BJ (cell line): ENCODE data around the gene PHGDH. TPM values are rescaled to one million over a fixed set of nuclear protein-coding genes. Genes with fewer than 3 reads are reported as not detected.
"Not testable (repeated sequence)": the region's sequence is repeated elsewhere in the genome, so short reads cannot be mapped to it uniquely, and the experiment has no call there.

ENCODE experiments used
- CTCF ChIA-PET: fragments of 350-600 bp; formaldehyde crosslinking; extraction: SDS; loops from one replicate; lab custom pipeline; 2021; ENCODE audit warnings: antibody characterized with exemption, inconsistent platforms; lab: Yijun Ruan, JAX
- POLR2A ChIA-PET: fragments of 300-600 bp; sonication (Branson Sonifier 250); formaldehyde crosslinking; extraction: SDS; loops from one replicate; lab custom pipeline; 2021; ENCODE audit warnings: antibody characterized with exemption; lab: Charles Lee
- DNase-seq: peaks from one replicate; pipeline ENCODE4 v3.0.0-alpha.2; 2011; ENCODE audit warnings: low read depth
- H3K27me3 ChIP-seq: 2 replicates; pipeline ENCODE4 v1.6.0; 2011; ENCODE audit warnings: low read length; ENCODE audit not compliant: control insufficient read depth, insufficient read depth
- H3K36me3 ChIP-seq: 2 replicates; pipeline ENCODE4 v1.5.1; 2011; ENCODE audit warnings: low read length; ENCODE audit not compliant: control insufficient read depth, insufficient read depth
- H3K4me3 ChIP-seq: 2 replicates; pipeline ENCODE4 v1.5.1; 2011; ENCODE audit warnings: low read depth, mild to moderate bottlenecking, control low read depth, low read length
- polyA plus RNA-seq: library from polyadenylated mRNA; depleted of rRNA; stranded (reverse); fragments of >200 nt; gene quantifications from 2 replicates; pipeline ENCODE4 v1.2.3, GENCODE V29; 2011
- TF ChIP-seq, protein P1 (sequence below): IDR thresholded peaks from 2 replicates; pipeline ENCODE4 v1.5.1; 2011; ENCODE audit warnings: low read depth, mild to moderate bottlenecking, control low read depth, inconsistent platforms, low read length, moderate library complexity; ENCODE audit not compliant: insufficient read depth

The PHGDH gene
- polyA plus RNA-seq, 1 experiment = 287 TPM

DNA sequence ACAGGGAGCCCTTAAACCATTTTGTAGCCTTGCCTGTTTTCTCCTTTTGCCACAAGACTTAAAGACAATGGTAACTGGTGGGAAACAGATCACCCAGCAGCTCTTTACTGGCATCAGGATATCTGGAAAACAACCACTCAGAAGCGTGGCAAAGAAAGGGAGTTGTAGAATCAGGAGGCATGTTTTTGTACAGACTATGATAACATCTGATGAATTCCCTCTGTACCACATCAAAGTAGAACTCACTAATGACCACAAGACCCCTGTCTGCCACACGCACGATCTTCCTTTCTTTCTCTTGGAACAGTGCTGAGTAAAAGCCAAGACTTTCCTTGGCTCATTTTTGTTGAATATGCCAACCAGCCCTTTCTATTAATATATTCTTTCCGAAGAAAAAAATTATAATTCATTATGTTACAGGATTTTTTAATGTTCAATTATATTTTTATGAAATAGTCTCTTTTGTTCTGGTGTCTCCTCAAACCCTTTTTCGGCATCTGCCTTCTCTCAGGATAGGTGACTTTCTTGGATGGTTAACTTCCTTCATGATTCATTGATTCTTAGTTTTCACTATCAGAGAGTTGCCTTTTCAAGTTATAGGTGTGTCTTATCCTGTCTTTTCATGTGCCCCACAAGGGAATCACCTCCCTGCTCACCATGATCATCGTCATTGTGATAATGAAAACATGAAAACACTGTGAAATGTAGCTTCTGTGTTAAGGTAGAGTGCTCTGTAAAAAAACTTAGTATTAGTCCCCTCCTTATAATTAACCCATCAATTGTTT is 7.9 kb upstream of the PHGDH start:
- POLR2A ChIA-PET = no interaction called here
- no peak for DNase-seq
- TF ChIP-seq, protein P1, sequence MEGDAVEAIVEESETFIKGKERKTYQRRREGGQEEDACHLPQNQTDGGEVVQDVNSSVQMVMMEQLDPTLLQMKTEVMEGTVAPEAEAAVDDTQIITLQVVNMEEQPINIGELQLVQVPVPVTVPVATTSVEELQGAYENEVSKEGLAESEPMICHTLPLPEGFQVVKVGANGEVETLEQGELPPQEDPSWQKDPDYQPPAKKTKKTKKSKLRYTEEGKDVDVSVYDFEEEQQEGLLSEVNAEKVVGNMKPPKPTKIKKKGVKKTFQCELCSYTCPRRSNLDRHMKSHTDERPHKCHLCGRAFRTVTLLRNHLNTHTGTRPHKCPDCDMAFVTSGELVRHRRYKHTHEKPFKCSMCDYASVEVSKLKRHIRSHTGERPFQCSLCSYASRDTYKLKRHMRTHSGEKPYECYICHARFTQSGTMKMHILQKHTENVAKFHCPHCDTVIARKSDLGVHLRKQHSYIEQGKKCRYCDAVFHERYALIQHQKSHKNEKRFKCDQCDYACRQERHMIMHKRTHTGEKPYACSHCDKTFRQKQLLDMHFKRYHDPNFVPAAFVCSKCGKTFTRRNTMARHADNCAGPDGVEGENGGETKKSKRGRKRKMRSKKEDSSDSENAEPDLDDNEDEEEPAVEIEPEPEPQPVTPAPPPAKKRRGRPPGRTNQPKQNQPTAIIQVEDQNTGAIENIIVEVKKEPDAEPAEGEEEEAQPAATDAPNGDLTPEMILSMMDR = no peak
- CTCF ChIA-PET = interaction anchor here (1.3 to 1.4 kb wide), 2 partner anchors 41 to 93 kb away, joined by 3 to 5 read pairs; no protein-coding TSS in a partner anchor
- Histone ChIP-seq H3K36me3 (no peaks in the 10 kb centered on the region), H3K27me3 (no peaks in the 10 kb centered on the region; the same call in 1 of the 2 replicates), H3K4me3 (no peak overlapping the region)

GRCh38 chr1:119706599-119706998 is 5.1 kb upstream of the PHGDH start:
- DNase-seq, H3K4me3 ChIP-seq, H3K27me3 ChIP-seq, CTCF ChIA-PET, POLR2A ChIA-PET, H3K36me3 ChIP-seq: not testable (repeated sequence)

DNA sequence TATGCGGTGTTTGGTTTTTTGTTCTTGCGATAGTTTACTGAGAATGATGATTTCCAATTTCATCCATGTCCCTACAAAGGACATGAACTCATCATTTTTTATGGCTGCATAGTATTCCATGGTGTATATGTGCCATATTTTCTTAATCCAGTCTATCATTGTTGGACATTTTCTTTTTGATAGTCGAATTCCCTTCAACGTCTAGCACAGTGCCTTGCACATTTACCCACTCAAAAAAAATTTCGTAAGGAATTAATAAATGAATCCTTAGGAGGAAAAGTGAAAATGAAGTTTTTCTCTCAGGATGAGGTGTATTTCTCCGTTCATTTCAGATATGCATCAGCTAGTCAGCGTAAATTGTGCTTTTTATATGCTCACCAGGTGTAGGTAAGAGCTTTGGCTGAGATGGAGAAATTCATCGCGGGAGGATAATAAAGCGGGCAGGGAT is 354 bp upstream of the PHGDH start:
- H3K4me3 ChIP-seq = peak overlapping the region; percentile 83
- not testable (repeated sequence) for H3K36me3 ChIP-seq, H3K27me3 ChIP-seq, DNase-seq
- CTCF ChIA-PET = interaction anchor here (1.2 to 2.6 kb wide), 2 partner anchors 33 to 37 kb away, joined by 3 to 14 read pairs; no protein-coding TSS in a partner anchor
- POLR2A ChIA-PET = interaction anchor here (1.0 kb wide), 1 partner anchor 58 kb away, joined by 6 read pairs; no protein-coding TSS in a partner anchor

- peak; percentile 68 for DNase-seq
- Histone ChIP-seq H3K4me3 (peak overlapping the region; percentile 83), H3K36me3 (no peaks in the 10 kb centered on the region), H3K27me3 (no peaks in the 10 kb centered on the region; the same call in 1 of the 2 replicates)
- POLR2A ChIA-PET = interaction anchor here (0.6 to 1.4 kb wide), 4 partner anchors 59 to 545 kb away, joined by 3 to 14 read pairs (median 5); no protein-coding TSS in a partner anchor
- TF ChIP-seq, protein P1 = no peak
- CTCF ChIA-PET = interaction anchor here (1.2 to 2.6 kb wide), 4 partner anchors 32 to 101 kb away, joined by 3 to 14 read pairs (median 8); no protein-coding TSS in a partner anchor
Measured at GRCh38 chr1:119712342-119713038, 756 bp downstream of the PHGDH start.

GRCh38 chr1:119713039-119713748 is 1.5 kb downstream of the PHGDH start:
- no peak for DNase-seq
- ChIA-PET CTCF (interaction anchor here (1.0 to 2.4 kb wide), 3 partner anchors 38 to 102 kb away, joined by 3 to 13 read pairs (median 4); no protein-coding TSS in a partner anchor), POLR2A (interaction anchor here (1.4 kb wide), 1 partner anchor 86 kb away, joined by 4 read pairs; no protein-coding TSS in a partner anchor)
- H3K27me3 ChIP-seq = no peaks in the 10 kb centered on the region; the same call in 1 of the 2 replicates
- peak overlapping the region; percentile 83 for H3K4me3 ChIP-seq
- TF ChIP-seq, protein P1 = no peak
- H3K36me3 ChIP-seq = no peaks in the 10 kb centered on the region
